GM13976 (cell line): ENCODE measurements around the gene YBX3.

Experiments
- DNase-seq: peaks from one replicate; pipeline ENCODE4 v3.0.0; 2012; ENCODE audit warnings: low spot score
- CTCF ChIP-seq: IDR thresholded peaks from 2 replicates; pipeline ENCODE4 v1.5.1; 2012; ENCODE audit warnings: borderline replicate concordance, mild to moderate bottlenecking; ENCODE audit not compliant: insufficient read depth; ENCODE audit errors: extremely low read depth, missing control alignments, control extremely low read depth
- in situ Hi-C: fragments of 300-500 bp; cut with MboI; formaldehyde crosslinking; loops from one replicate; pipeline ENCODE4 v1.12.0; 2022; ENCODE audit warnings: low sequenced_read_pairs, mixed read lengths, inconsistent platforms; ENCODE audit not compliant: unreplicated experiment

The YBX3 gene

GRCh38 chr12:10725003-10725402, 1.9 kb upstream of the YBX3 start:
- in situ Hi-C loops: no loop called here
- DNase-seq: no peak
- TF ChIP-seq CTCF: no peak

- TF ChIP-seq CTCF: no peak
- DNase-seq: peak; percentile 72
- in situ Hi-C loops: no loop called here
Measured at GRCh38 chr12:10722502-10722904, 620 bp downstream of the YBX3 start.

GRCh38 chr12:10721651-10722501, 1.2 kb downstream of the YBX3 start:
- in situ Hi-C loops: no loop called here
- TF ChIP-seq CTCF: no peak
- peak; percentile 65 for DNase-seq

- DNase-seq: no peak
- TF ChIP-seq CTCF: no peak
- in situ Hi-C loops: no loop called here
Measured at GRCh38 chr12:10720974-10721650, 2.0 kb downstream of the YBX3 start.

GRCh38 chr12:10719482-10719881, 3.6 kb downstream of the YBX3 start:
- DNase-seq: no peak
- in situ Hi-C loops: no loop called here
- no peak for TF ChIP-seq CTCF

- in situ Hi-C loops: no loop called here
- DNase-seq: no peak
- TF ChIP-seq CTCF: no peak
Measured at GRCh38 chr12:10718279-10718821, 4.8 kb downstream of the YBX3 start.
